GM12878 (cell line): ENCODE results near the gene PLXNB2. TPM values are rescaled to one million over a fixed set of nuclear protein-coding genes. Genes with fewer than 3 reads are reported as not detected.
A peak's percentile ranks its signal among the peaks of the same experiment; 100 is the strongest.

Experiments
- ASH2L ChIP-seq: fragments of 300-600, 200-600 bp; sonication (generic); IDR thresholded peaks from 2 replicates; pipeline ENCODE4 v1.6.1; 2017; ENCODE audit warnings: low read depth, mild to moderate bottlenecking, borderline replicate concordance
- CHD2 ChIP-seq: IDR thresholded peaks from 2 replicates; pipeline ENCODE4 v1.6.1; 2011; ENCODE audit warnings: low read depth, low read length, improper control_type of control experiment, borderline replicate concordance
- DPF2 ChIP-seq: fragments of 450-650 bp; IDR thresholded peaks from 2 replicates; pipeline ENCODE4 v1.6.1; 2017; ENCODE audit warnings: mild to moderate bottlenecking
- ETV6 ChIP-seq, 2 experiments: fragments of 450-650 bp in 1 of 2; IDR thresholded peaks in 1 of 2; conservative IDR thresholded peaks in 1 of 2; 2 replicates each; pipeline ENCODE4 v1.6.1; 2014; ENCODE audit warnings: antibody characterized with exemption in 1 of 2, borderline replicate concordance in 1 of 2, low read depth in 1 of 2, mild to moderate bottlenecking in 1 of 2, moderate library complexity in 1 of 2
- JUNB ChIP-seq: IDR thresholded peaks from 2 replicates; pipeline ENCODE4 v1.6.1; 2016; ENCODE audit warnings: antibody characterized with exemption, mild to moderate bottlenecking
- KAT2A ChIP-seq: conservative IDR thresholded peaks from 2 replicates; pipeline ENCODE4 v1.6.1; 2011; ENCODE audit warnings: low read depth, low read length; ENCODE audit not compliant: control insufficient read depth
- KLF5 ChIP-seq: fragments of 450-650 bp; IDR thresholded peaks from 2 replicates; pipeline ENCODE4 v1.6.1; 2014; ENCODE audit warnings: mild to moderate bottlenecking; ENCODE audit not compliant: partially characterized antibody
- MTA2 ChIP-seq: fragments of 450-650 bp; IDR thresholded peaks from 2 replicates; pipeline ENCODE4 v1.6.1; 2016; ENCODE audit warnings: low read depth, mild to moderate bottlenecking, moderate library complexity
- NR2C1 ChIP-seq: fragments of 450-650 bp; IDR thresholded peaks from 2 replicates; pipeline ENCODE4 v1.6.1; 2017; ENCODE audit warnings: antibody characterized with exemption, mild to moderate bottlenecking, moderate library complexity
- SP1 ChIP-seq: IDR thresholded peaks from one replicate; pipeline ENCODE4 v1.6.1; 2011; ENCODE audit warnings: low read depth, low read length
- SRF ChIP-seq, 2 experiments: IDR thresholded peaks; 2 replicates each; pipeline ENCODE4 v1.6.1; 2011; ENCODE audit warnings: low read depth in 2 of 2, low read length in 2 of 2, mild to moderate bottlenecking in 1 of 2, moderate library complexity in 1 of 2
- SUZ12 ChIP-seq: fragments of 200-600 bp; sonication (generic); IDR thresholded peaks from one replicate; pipeline ENCODE4 v1.6.1; 2018; ENCODE audit warnings: antibody characterized with exemption, mild to moderate bottlenecking; ENCODE audit not compliant: unreplicated experiment
- TBL1XR1 ChIP-seq: IDR thresholded peaks from 2 replicates; pipeline ENCODE4 v1.6.1; 2012; ENCODE audit warnings: low read depth, low read length, improper control_type of control experiment
- polyA plus RNA-seq, 11 experiments: library from polyadenylated mRNA; depleted of rRNA in 4 of 11; unstranded in 6 of 11; stranded (reverse) in 5 of 11; fragments of >200 nt; fragmentation: Nextera tagmentation in 4 of 11; fragmentation: Illumina TruSeq in 1 of 11; extraction: Ambion mirVana in 4 of 11; extraction: Trizol in 1 of 11; gene quantifications; 1 replicate in 1 of 11; 2 replicates in 10 of 11; pipeline versions ENCODE4 v1.2.1 to v1.2.3, GENCODE V29; 2011 to 2016; ENCODE audit warnings: inconsistent platforms in 2 of 11, missing spikeins in 2 of 11, low read depth in 1 of 11
- total RNA-seq, 4 experiments: library from RNA; depleted of rRNA in 3 of 4; stranded (reverse); fragments of >200 nt in 3 of 4; fragmentation: Illumina TruSeq in 1 of 4; extraction: Trizol in 1 of 4; gene quantifications; 2 replicates each; pipeline versions ENCODE4 v1.2.1 to v1.2.3, GENCODE V29; 2013 to 2021
- TF ChIP-seq, protein P1 (sequence below): fragments of 450-650 bp; formaldehyde crosslinking; IDR thresholded peaks from 2 replicates; pipeline ENCODE4 v1.5.0; 2022; ENCODE audit warnings: mild to moderate bottlenecking, missing genetic modification characterization
- TF ChIP-seq, protein P2 (sequence below): fragments of 450-650 bp; IDR thresholded peaks from 2 replicates; pipeline ENCODE4 v1.6.1; 2018; ENCODE audit warnings: borderline replicate concordance, mild to moderate bottlenecking; ENCODE audit not compliant: partially characterized antibody
- TF ChIP-seq, protein P3 (sequence below): fragments of 450-650 bp; IDR thresholded peaks from 2 replicates; pipeline ENCODE4 v1.6.1; 2016; ENCODE audit warnings: mild to moderate bottlenecking, moderate library complexity, borderline replicate concordance

PLXNB2 gene
- total and polyA plus RNA-seq, 10 of the 15 experiments (the other 5 are each of a cell fraction or from before 2014, with no cell fraction given), result 0.68 to 134 (median 41.9) TPM

DNA sequence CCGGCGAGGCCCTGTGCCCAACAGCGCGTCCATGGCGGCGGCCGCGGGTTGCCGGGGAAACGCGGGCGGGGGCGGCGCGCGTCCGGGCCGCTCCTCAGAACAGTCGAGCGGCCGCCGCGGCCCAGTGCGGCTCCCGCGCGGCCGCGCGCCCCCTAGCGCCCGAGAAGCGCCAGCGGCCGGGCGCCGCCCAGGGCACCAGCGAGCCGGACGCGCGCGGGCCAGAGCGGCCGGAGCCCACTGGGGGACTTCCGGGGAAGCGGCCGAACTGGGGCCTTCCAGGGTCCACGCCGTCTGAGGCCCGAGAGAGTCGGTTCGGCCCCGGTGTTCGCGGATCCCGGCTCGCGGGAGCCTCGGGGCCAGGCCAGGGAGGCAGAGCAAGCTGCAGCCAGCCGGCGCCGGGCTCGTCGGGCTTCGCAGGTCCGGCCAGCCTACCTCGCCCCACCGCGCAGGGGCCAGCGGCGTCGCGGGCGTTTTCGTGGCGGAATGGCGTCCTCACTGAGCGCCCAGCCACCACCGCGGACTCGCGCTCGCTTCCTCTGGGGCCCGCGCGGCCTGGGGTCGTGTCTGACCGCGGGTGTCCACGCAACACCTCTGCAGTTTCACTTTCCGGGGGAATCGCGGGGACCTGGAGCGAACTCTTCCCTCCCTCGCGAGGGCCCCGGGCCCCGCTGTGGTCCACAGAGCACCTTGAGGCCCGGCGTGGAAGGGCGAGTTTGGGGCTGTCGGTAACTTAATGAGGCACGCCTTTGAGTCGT is 19.7 kb upstream of the PLXNB2 start, which contains the start of gene DENND6B (continued):
- TF ChIP-seq, protein P1, sequence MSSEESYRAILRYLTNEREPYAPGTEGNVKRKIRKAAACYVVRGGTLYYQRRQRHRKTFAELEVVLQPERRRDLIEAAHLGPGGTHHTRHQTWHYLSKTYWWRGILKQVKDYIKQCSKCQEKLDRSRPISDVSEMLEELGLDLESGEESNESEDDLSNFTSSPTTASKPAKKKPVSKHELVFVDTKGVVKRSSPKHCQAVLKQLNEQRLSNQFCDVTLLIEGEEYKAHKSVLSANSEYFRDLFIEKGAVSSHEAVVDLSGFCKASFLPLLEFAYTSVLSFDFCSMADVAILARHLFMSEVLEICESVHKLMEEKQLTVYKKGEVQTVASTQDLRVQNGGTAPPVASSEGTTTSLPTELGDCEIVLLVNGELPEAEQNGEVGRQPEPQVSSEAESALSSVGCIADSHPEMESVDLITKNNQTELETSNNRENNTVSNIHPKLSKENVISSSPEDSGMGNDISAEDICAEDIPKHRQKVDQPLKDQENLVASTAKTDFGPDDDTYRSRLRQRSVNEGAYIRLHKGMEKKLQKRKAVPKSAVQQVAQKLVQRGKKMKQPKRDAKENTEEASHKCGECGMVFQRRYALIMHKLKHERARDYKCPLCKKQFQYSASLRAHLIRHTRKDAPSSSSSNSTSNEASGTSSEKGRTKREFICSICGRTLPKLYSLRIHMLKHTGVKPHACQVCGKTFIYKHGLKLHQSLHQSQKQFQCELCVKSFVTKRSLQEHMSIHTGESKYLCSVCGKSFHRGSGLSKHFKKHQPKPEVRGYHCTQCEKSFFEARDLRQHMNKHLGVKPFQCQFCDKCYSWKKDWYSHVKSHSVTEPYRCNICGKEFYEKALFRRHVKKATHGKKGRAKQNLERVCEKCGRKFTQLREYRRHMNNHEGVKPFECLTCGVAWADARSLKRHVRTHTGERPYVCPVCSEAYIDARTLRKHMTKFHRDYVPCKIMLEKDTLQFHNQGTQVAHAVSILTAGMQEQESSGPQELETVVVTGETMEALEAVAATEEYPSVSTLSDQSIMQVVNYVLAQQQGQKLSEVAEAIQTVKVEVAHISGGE (CRISPR knock-in tag), result no peak
- TF ChIP-seq KAT2A (no peak), SP1 (no peak), TBL1XR1 (0 out of 2 replicates have a peak, but pooled peaks have one; percentile 22), MTA2 (no peak), ASH2L (no peak), DPF2 (peak; percentile 83), CHD2 (peak; percentile 11; the same call in 1 of the 2 replicates), SRF (IDR thresholded peaks at IDR 0.05; ENCODE audit: low read depth in 2 of 2, low read length in 2 of 2) (0 out of 4 replicates have a peak, but pooled peaks of 1 of the 2 experiments have one; percentile 51), NR2C1 (peak; percentile 30; the same call in 1 of the 2 replicates), JUNB (no peak), SUZ12 (no peak), ETV6 (conservative IDR thresholded peaks at IDR 0.05 in 1 of 2, IDR thresholded peaks at IDR 0.05 in 1 of 2; ENCODE audit: borderline replicate concordance in 1 of 2, low read depth in 1 of 2) (no peak), KLF5 (no peak)
- TF ChIP-seq, protein P2, sequence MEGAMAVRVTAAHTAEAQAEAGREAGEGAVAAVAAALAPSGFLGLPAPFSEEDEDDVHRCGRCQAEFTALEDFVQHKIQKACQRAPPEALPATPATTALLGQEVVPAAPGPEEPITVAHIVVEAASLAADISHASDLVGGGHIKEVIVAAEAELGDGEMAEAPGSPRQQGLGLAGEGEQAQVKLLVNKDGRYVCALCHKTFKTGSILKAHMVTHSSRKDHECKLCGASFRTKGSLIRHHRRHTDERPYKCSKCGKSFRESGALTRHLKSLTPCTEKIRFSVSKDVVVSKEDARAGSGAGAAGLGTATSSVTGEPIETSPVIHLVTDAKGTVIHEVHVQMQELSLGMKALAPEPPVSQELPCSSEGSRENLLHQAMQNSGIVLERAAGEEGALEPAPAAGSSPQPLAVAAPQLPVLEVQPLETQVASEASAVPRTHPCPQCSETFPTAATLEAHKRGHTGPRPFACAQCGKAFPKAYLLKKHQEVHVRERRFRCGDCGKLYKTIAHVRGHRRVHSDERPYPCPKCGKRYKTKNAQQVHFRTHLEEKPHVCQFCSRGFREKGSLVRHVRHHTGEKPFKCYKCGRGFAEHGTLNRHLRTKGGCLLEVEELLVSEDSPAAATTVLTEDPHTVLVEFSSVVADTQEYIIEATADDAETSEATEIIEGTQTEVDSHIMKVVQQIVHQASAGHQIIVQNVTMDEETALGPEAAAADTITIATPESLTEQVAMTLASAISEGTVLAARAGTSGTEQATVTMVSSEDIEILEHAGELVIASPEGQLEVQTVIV, result no peak
- TF ChIP-seq, protein P3, sequence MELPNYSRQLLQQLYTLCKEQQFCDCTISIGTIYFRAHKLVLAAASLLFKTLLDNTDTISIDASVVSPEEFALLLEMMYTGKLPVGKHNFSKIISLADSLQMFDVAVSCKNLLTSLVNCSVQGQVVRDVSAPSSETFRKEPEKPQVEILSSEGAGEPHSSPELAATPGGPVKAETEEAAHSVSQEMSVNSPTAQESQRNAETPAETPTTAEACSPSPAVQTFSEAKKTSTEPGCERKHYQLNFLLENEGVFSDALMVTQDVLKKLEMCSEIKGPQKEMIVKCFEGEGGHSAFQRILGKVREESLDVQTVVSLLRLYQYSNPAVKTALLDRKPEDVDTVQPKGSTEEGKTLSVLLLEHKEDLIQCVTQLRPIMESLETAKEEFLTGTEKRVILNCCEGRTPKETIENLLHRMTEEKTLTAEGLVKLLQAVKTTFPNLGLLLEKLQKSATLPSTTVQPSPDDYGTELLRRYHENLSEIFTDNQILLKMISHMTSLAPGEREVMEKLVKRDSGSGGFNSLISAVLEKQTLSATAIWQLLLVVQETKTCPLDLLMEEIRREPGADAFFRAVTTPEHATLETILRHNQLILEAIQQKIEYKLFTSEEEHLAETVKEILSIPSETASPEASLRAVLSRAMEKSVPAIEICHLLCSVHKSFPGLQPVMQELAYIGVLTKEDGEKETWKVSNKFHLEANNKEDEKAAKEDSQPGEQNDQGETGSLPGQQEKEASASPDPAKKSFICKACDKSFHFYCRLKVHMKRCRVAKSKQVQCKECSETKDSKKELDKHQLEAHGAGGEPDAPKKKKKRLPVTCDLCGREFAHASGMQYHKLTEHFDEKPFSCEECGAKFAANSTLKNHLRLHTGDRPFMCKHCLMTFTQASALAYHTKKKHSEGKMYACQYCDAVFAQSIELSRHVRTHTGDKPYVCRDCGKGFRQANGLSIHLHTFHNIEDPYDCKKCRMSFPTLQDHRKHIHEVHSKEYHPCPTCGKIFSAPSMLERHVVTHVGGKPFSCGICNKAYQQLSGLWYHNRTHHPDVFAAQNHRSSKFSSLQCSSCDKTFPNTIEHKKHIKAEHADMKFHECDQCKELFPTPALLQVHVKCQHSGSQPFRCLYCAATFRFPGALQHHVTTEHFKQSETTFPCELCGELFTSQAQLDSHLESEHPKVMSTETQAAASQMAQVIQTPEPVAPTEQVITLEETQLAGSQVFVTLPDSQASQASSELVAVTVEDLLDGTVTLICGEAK, result 0 out of 2 replicates have a peak, but pooled peaks have one; percentile 48
